Loucy (cell line): ENCODE measurements around the gene NCAPD3.

ENCODE experiments used
- EZH2phosphoT487 ChIP-seq: fragments of 200-600 bp; IDR thresholded peaks from 2 replicates; pipeline ENCODE4 v1.6.1; 2018; ENCODE audit warnings: antibody characterized with exemption, mild to moderate bottlenecking, moderate library complexity, borderline replicate concordance
- TF ChIP-seq, protein P1 (sequence below): fragments of 200-600 bp; sonication (generic); conservative IDR thresholded peaks from 2 replicates; pipeline ENCODE4 v1.5.1; 2014; ENCODE audit warnings: mild to moderate bottlenecking, antibody characterized with exemption, low read length

DNA sequence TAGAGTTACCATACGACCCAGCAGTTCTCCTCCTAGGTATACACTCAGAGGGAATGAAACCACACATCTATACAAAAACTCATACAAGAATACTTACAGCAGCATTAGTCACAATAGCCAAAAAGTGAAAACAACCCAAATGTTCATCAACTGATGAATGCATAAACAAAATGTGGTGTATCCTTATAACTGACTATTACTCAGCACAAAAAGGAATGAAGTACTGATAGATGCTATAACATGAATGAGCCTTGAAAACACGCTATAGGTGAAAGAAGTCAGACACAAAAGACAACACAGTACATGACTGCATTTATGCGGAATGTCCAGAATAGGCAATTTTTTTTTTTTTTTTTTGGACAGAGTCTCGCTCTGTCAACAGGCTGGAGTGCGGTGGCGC lies 23.1 kb downstream of the NCAPD3 start:
- TF ChIP-seq, protein P1, sequence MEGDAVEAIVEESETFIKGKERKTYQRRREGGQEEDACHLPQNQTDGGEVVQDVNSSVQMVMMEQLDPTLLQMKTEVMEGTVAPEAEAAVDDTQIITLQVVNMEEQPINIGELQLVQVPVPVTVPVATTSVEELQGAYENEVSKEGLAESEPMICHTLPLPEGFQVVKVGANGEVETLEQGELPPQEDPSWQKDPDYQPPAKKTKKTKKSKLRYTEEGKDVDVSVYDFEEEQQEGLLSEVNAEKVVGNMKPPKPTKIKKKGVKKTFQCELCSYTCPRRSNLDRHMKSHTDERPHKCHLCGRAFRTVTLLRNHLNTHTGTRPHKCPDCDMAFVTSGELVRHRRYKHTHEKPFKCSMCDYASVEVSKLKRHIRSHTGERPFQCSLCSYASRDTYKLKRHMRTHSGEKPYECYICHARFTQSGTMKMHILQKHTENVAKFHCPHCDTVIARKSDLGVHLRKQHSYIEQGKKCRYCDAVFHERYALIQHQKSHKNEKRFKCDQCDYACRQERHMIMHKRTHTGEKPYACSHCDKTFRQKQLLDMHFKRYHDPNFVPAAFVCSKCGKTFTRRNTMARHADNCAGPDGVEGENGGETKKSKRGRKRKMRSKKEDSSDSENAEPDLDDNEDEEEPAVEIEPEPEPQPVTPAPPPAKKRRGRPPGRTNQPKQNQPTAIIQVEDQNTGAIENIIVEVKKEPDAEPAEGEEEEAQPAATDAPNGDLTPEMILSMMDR: no peak
- TF ChIP-seq EZH2phosphoT487: no peak
